HepG2 (cell line): Measurements from ENCODE around the gene MED9. TPM values are rescaled to one million over a fixed set of nuclear protein-coding genes. Genes with fewer than 3 reads are reported as not detected.
A peak's percentile ranks its signal among the peaks of the same experiment; 100 is the strongest.

ENCODE experiments used
- ATF2 ChIP-seq: sonication (generic); formaldehyde crosslinking; IDR thresholded peaks from 2 replicates; pipeline ENCODE4 v1.4.0; 2020; ENCODE audit warnings: missing genetic modification reagents
- CTCF ChIP-seq: sonication (generic); formaldehyde crosslinking; IDR thresholded peaks from 2 replicates; pipeline ENCODE4 v1.5.0; 2020; ENCODE audit warnings: mild to moderate bottlenecking, missing genetic modification reagents, moderate library complexity
- DZIP1 ChIP-seq: sonication (generic); formaldehyde crosslinking; IDR thresholded peaks from 2 replicates; pipeline ENCODE4 v1.5.0; 2020; ENCODE audit warnings: mild to moderate bottlenecking, missing genetic modification reagents
- ESRRA ChIP-seq: sonication (generic); formaldehyde crosslinking; IDR thresholded peaks from 2 replicates; pipeline ENCODE4 v1.5.1; 2020; ENCODE audit warnings: mild to moderate bottlenecking, low read depth, missing genetic modification reagents
- IKZF5 ChIP-seq: IDR thresholded peaks from 2 replicates; pipeline ENCODE4 v1.6.1; 2018; ENCODE audit warnings: missing genetic modification reagents, mild to moderate bottlenecking, missing compliant biosample characterization
- JUN ChIP-seq: sonication (generic); formaldehyde crosslinking; IDR thresholded peaks from 2 replicates; pipeline ENCODE4 v1.4.0; 2020; ENCODE audit warnings: mild to moderate bottlenecking, missing genetic modification reagents
- KAT2B ChIP-seq: fragments of 150-350 bp; IDR thresholded peaks from 2 replicates; pipeline ENCODE4 v1.6.1; 2014; ENCODE audit warnings: low read depth, low read length, borderline replicate concordance
- MTF1 ChIP-seq: sonication (generic); formaldehyde crosslinking; IDR thresholded peaks from 2 replicates; pipeline ENCODE4 v1.5.0; 2020; ENCODE audit warnings: missing genetic modification reagents
- PRDM10 ChIP-seq: sonication (generic); formaldehyde crosslinking; IDR thresholded peaks from 2 replicates; pipeline ENCODE4 v1.4.0; 2020; ENCODE audit warnings: low read depth, missing genetic modification reagents
- PRPF4 ChIP-seq: fragments of 200-400 bp; formaldehyde crosslinking; IDR thresholded peaks from 2 replicates; pipeline ENCODE4 v1.6.1; 2016; ENCODE audit warnings: low read length, low read depth; ENCODE audit not compliant: poor library complexity, severe bottlenecking
- SMYD3 ChIP-seq: sonication (generic); formaldehyde crosslinking; IDR thresholded peaks from 2 replicates; pipeline ENCODE4 v1.8.1; 2023; ENCODE audit warnings: mild to moderate bottlenecking, missing genetic modification reagents
- SP4 ChIP-seq: sonication (generic); formaldehyde crosslinking; IDR thresholded peaks from 2 replicates; pipeline ENCODE4 v1.8.1; 2023; ENCODE audit warnings: mild to moderate bottlenecking, missing genetic modification reagents
- SRY ChIP-seq: sonication (generic); formaldehyde crosslinking; IDR thresholded peaks from 2 replicates; pipeline ENCODE4 v1.8.0; 2022; ENCODE audit warnings: mild to moderate bottlenecking, missing genetic modification reagents
- TOPORS ChIP-seq: sonication (generic); formaldehyde crosslinking; IDR thresholded peaks from 2 replicates; pipeline ENCODE4 v1.8.0; 2023; ENCODE audit warnings: mild to moderate bottlenecking, missing genetic modification reagents
- ZBTB7A ChIP-seq: sonication (generic); formaldehyde crosslinking; IDR thresholded peaks from 2 replicates; pipeline ENCODE4 v1.8.0; 2022; ENCODE audit warnings: mild to moderate bottlenecking, missing genetic modification reagents
- ZNF333 ChIP-seq: sonication (generic); formaldehyde crosslinking; IDR thresholded peaks from 2 replicates; pipeline ENCODE4 v1.4.0; 2020; ENCODE audit warnings: mild to moderate bottlenecking, missing genetic modification reagents, borderline replicate concordance
- ZNF703 ChIP-seq: sonication (generic); formaldehyde crosslinking; IDR thresholded peaks from 2 replicates; pipeline ENCODE4 v1.5.1; 2020; ENCODE audit warnings: missing genetic modification reagents, mild to moderate bottlenecking, moderate library complexity, borderline replicate concordance
- ZNF75D ChIP-seq: sonication (generic); formaldehyde crosslinking; IDR thresholded peaks from 2 replicates; pipeline ENCODE4 v1.8.1; 2023; ENCODE audit warnings: missing genetic modification reagents, mild to moderate bottlenecking, borderline replicate concordance
- ZNF891 ChIP-seq: sonication (generic); formaldehyde crosslinking; IDR thresholded peaks from 2 replicates; pipeline ENCODE4 v1.5.0; 2020; ENCODE audit warnings: mild to moderate bottlenecking, missing genetic modification reagents
- polyA plus RNA-seq, 8 experiments: library from polyadenylated mRNA; depleted of rRNA in 3 of 8; stranded (reverse) in 7 of 8; unstranded in 1 of 8; fragments of >200 nt; fragmentation: Illumina TruSeq in 4 of 8; extraction: Trizol in 4 of 8; gene quantifications; 2 replicates each; pipeline versions ENCODE4 v1.2.1 to v1.2.3, GENCODE V29; 2011 to 2016; ENCODE audit warnings: low read depth in 4 of 8, missing spikeins in 1 of 8, mixed read lengths in 1 of 8; ENCODE audit not compliant: insufficient read depth in 1 of 8
- total RNA-seq, 5 experiments: library from RNA; depleted of rRNA; stranded (reverse); fragments of >200 nt; fragmentation: Illumina TruSeq; extraction: Trizol; gene quantifications; 2 replicates each; pipeline ENCODE4 v1.2.3, GENCODE V29; 2016; ENCODE audit warnings: low read depth in 1 of 5

MED9 gene
- total and polyA plus RNA-seq, 2 of the 13 experiments (the other 11 are each of a cell fraction or from before 2014, with no cell fraction given), result 11.9 to 15.1 TPM

- TF ChIP-seq PRDM10 (CRISPR knock-in tag) (no peak), ZNF891 (CRISPR knock-in tag) (no peak), ESRRA (no peak), TOPORS (CRISPR knock-in tag) (no peak), JUN (CRISPR knock-in tag) (peak; percentile 48; the same call in 1 of the 2 replicates), ZNF703 (CRISPR knock-in tag) (no peak), CTCF (CRISPR knock-in tag) (peak; percentile 43), ZBTB7A (no peak), IKZF5 (CRISPR knock-in tag) (no peak; the same call in 1 of the 2 replicates), MTF1 (CRISPR knock-in tag) (no peak), ATF2 (CRISPR knock-in tag) (no peak), ZNF75D (CRISPR knock-in tag) (no peak), SMYD3 (CRISPR knock-in tag) (no peak), DZIP1 (no peak), SRY (CRISPR knock-in tag) (no peak), KAT2B (no peak), ZNF333 (no peak), PRPF4 (no peak), SP4 (CRISPR knock-in tag) (no peak)
Measured at GRCh38 chr17:17435323-17435722, 41.5 kb upstream of the MED9 start (continued).
